ENCODE measurements around the gene TTC7B.

Gene TTC7B

DNA sequence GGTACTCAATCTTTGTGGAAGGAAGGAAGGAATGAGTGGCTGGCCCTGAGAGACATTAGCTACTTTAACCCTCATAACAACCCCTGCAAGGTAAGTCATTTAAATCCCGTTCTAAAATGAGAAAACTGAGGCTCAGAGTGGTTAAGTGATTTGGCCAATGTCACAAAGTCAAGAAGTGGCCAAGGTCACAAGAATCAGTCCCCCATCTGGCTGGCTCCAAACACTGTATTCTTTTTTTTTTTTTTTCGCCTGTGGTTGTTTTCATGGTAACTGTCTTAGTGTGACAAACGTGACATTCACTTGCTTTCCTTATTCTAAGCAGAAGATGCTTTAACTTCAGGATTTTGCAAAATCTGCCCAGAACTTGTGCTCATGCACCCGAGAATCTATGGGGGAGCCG is 2.8 kb downstream of the TTC7B start:
- Histone ChIP-seq H3K4me1 (ENCODE audit: control insufficient read depth, insufficient read depth, low read length) (no peaks in the 10 kb centered on the region), H3K4me3 (ENCODE audit: low read depth, low read length) (no peak overlapping the region), H3K9ac (ENCODE audit: low read depth, low read length) (no peak overlapping the region)

DNA sequence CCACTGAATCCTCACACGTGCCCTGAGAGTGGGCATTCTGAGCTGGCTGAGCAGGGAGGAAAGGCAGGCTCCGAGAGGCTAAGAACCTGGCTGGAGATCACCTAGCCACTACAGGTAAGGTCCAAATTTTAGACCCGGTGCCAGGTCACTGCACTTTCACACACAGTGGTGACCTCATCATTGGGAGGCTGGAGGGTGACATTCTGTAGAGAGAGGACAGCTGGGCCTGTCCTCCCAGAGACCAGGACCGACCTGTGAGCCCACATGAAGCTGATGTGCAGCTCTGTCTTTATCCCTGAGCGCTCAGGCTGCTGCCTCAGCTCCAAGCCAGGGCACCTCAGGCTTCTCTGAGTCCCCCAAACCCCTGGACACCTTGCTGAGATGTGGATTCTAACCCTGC is 4.1 kb downstream of the TTC7B start:
- Histone ChIP-seq H3K9me3 (ENCODE audit: control insufficient read depth, insufficient read depth, low read length) (no peaks in the 10 kb centered on the region), H3K4me1 (ENCODE audit: control insufficient read depth, insufficient read depth, low read length) (no peaks in the 10 kb centered on the region), H3K36me3 (ENCODE audit: control insufficient read depth, insufficient read depth, low read length) (no peaks in the 10 kb centered on the region), H3K27me3 (ENCODE audit: control insufficient read depth, insufficient read depth, low read length) (peaks cover 9% of the 10 kb centered on the region; the same call in 1 of the 2 replicates), H3K4me3 (ENCODE audit: low read depth, low read length) (no peak overlapping the region), H3K9ac (ENCODE audit: low read depth, low read length) (no peak overlapping the region), H3K27ac (ENCODE audit: low read depth, low read length) (no peak overlapping the region)

More for the DNA sequence above, 2.8 kb downstream of the TTC7B start:
- peaks cover 12% of the 10 kb centered on the region; the same call in 1 of the 2 replicates for H3K27me3 ChIP-seq (ENCODE audit: control insufficient read depth, insufficient read depth, low read length)
- no peaks in the 10 kb centered on the region for H3K9me3 ChIP-seq (ENCODE audit: control insufficient read depth, insufficient read depth, low read length)
- no peaks in the 10 kb centered on the region for H3K36me3 ChIP-seq (ENCODE audit: control insufficient read depth, insufficient read depth, low read length)
- no peak overlapping the region for H3K27ac ChIP-seq (ENCODE audit: low read depth, low read length)

DNA sequence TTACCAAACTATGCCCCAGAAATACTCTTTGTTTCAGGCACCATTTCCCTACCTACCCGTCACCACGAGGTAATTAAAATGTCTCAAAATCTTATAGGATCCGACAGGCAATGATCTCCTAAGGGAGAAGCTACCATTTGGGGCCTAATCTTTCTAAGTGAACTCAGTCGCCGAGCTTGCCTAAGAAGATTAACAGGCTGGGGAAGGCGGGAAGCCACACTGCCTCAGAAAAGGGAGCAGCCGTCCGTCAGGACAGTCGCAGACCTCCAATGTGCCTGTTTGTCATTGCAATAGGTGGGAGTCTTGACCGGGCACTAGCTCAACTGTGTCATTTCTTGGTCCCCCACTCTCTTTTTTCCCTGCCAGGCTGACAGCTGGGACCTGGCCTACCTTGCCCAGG is 4.6 kb downstream of the TTC7B start:
- Histone ChIP-seq H3K4me1 (ENCODE audit: control insufficient read depth, insufficient read depth, low read length) (no peaks in the 10 kb centered on the region), H3K9me3 (ENCODE audit: control insufficient read depth, insufficient read depth, low read length) (no peaks in the 10 kb centered on the region), H3K4me3 (ENCODE audit: low read depth, low read length) (no peak overlapping the region), H3K27me3 (ENCODE audit: control insufficient read depth, insufficient read depth, low read length) (0 out of 2 replicates have a peak, but pooled peaks cover 8% of the 10 kb centered on the region), H3K27ac (ENCODE audit: low read depth, low read length) (no peak overlapping the region), H3K9ac (ENCODE audit: low read depth, low read length) (no peak overlapping the region), H3K36me3 (ENCODE audit: control insufficient read depth, insufficient read depth, low read length) (no peaks in the 10 kb centered on the region)

DNA sequence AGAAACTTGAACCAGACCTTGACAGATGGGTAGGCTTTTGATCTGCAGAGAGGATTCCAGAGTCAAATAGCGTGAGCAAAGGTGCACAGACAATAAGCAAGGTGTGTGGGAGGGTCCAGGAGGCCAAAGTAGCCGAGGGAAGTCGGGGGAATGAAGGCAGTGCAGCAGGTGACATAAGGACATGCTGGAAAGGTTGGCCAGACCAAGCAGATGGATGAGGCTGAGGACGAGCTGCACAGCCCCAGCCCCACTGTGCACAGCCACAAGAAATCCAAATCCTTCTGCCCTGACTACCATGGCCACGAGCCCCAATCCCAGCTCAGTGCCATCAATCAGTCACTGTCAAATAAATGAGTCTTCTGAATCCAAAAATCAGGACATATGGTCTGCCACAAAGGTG is 5.4 kb downstream of the TTC7B start:
- H3K4me3 ChIP-seq (ENCODE audit: low read depth, low read length), result no peak overlapping the region
- H3K4me1 ChIP-seq (ENCODE audit: control insufficient read depth, insufficient read depth, low read length), result no peaks in the 10 kb centered on the region
- 0 out of 2 replicates have a peak, but pooled peaks cover 8% of the 10 kb centered on the region for H3K27me3 ChIP-seq (ENCODE audit: control insufficient read depth, insufficient read depth, low read length)
- no peak overlapping the region for H3K27ac ChIP-seq (ENCODE audit: low read depth, low read length)
- no peak overlapping the region for H3K9ac ChIP-seq (ENCODE audit: low read depth, low read length)
- H3K9me3 ChIP-seq (ENCODE audit: control insufficient read depth, insufficient read depth, low read length), result no peaks in the 10 kb centered on the region
- no peaks in the 10 kb centered on the region for H3K36me3 ChIP-seq (ENCODE audit: control insufficient read depth, insufficient read depth, low read length)

DNA sequence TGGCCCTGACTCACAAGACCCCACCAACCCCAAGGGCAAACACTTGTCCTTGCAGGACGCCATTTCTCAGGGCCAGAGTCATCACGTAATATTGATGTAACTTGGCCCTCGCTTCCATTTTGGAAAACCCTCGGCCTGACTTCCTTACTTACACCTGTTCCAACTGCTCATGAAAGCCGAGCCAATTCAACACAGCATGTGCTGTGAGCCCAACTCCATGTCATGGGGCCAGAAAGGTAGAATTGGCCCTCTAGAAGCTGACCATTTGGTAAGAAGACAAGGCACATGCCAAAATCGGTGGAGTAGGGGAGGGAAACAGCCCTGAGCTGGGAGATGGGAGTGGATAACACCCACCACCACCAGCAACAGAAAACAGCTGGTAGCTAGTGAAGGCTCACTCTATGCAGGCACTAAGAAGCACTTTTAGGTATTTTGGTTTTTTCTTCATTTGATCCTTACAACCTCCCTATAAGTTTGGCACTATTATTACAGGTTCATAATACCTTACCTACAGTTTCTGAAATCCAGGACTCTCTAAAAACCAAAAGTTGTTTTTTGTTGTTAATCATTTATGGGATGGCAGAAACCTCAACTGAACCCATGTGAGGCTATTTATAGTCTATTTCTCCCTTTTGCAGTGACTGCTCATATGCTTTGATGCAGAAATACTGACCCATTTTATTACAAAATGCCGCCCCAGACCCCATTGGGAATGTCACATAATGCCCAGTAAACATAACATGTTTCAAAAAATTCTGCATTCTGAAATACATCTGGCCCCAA is 6.5 kb downstream of the TTC7B start:
- no peak overlapping the region for H3K9ac ChIP-seq (ENCODE audit: low read depth, low read length)

DNA sequence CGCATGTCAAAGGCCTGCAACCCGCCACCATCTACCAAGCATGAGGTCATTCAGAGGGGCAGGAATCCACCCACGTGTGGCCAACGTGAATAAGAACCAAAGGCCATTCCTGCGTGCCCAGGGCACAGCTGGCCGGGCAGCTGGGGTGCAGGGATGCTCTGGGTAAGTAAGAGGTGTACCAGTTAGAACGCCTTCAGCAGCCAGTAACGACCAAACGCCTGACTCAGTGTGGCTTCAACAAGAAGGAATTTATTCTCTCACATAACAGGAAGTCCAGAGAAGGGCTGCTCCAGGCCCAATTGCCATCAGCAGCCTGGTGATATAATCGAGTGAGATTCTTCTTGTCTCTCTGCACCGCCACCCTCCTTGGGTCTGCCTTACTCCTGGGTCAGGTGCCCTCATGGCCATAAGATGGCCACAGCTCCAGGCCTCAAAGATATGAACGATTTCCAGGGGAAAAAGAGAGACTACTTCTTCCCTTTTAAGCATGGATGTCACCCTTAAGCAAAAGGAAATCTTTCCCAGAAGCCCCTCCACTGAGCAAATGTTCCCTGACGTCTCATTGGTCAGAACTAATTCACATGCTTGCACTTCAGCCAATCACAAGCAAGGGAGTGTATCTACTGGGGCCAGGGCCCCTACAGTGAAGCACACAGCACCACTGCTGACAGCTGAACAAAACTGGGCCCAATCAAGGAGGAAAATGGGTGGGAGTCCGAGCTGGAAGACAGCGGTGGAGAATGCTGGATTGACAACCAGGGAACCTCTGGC is 7.3 kb downstream of the TTC7B start:
- no peak overlapping the region for H3K9ac ChIP-seq (ENCODE audit: low read depth, low read length)
- no peaks in the 10 kb centered on the region for H3K27me3 ChIP-seq (ENCODE audit: control insufficient read depth, insufficient read depth, low read length)
- no peak overlapping the region for H3K4me3 ChIP-seq (ENCODE audit: low read depth, low read length)
- H3K9me3 ChIP-seq (ENCODE audit: control insufficient read depth, insufficient read depth, low read length), result no peaks in the 10 kb centered on the region
- no peaks in the 10 kb centered on the region for H3K36me3 ChIP-seq (ENCODE audit: control insufficient read depth, insufficient read depth, low read length)
- H3K27ac ChIP-seq (ENCODE audit: low read depth, low read length), result no peak overlapping the region
- H3K4me1 ChIP-seq (ENCODE audit: control insufficient read depth, insufficient read depth, low read length), result no peaks in the 10 kb centered on the region

More for the DNA sequence above, 6.5 kb downstream of the TTC7B start:
- no peak overlapping the region for H3K4me3 ChIP-seq (ENCODE audit: low read depth, low read length)
- H3K4me1 ChIP-seq (ENCODE audit: control insufficient read depth, insufficient read depth, low read length), result no peaks in the 10 kb centered on the region
- no peaks in the 10 kb centered on the region for H3K27me3 ChIP-seq (ENCODE audit: control insufficient read depth, insufficient read depth, low read length)
- H3K9me3 ChIP-seq (ENCODE audit: control insufficient read depth, insufficient read depth, low read length), result no peaks in the 10 kb centered on the region
- no peak overlapping the region for H3K27ac ChIP-seq (ENCODE audit: low read depth, low read length)
- no peaks in the 10 kb centered on the region for H3K36me3 ChIP-seq (ENCODE audit: control insufficient read depth, insufficient read depth, low read length)

DNA sequence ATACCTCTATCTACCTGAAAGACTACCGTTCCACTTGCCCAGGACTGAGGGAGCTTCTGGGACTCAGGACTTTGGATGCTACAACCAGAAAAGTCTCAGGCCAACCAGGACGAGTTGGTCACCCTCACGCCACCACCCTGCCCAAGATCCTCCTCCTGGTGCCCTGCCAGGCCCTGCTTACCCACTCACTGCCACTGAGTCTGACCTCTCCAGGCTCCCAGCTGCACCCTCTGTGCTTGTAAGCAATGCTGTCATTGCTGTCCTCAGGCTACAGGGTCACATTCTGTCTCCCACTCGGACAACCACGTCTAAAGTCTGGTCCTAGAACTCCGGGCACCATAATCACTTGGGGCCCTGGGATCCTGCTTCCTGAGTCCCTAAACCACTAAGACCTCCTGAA is 9.2 kb downstream of the TTC7B start:
- Histone ChIP-seq H3K27me3 (ENCODE audit: control insufficient read depth, insufficient read depth, low read length) (no peaks in the 10 kb centered on the region), H3K4me1 (ENCODE audit: control insufficient read depth, insufficient read depth, low read length) (no peaks in the 10 kb centered on the region), H3K9ac (ENCODE audit: low read depth, low read length) (no peak overlapping the region), H3K4me3 (ENCODE audit: low read depth, low read length) (no peak overlapping the region), H3K27ac (ENCODE audit: low read depth, low read length) (no peak overlapping the region), H3K9me3 (ENCODE audit: control insufficient read depth, insufficient read depth, low read length) (no peaks in the 10 kb centered on the region), H3K36me3 (ENCODE audit: control insufficient read depth, insufficient read depth, low read length) (no peaks in the 10 kb centered on the region)

DNA sequence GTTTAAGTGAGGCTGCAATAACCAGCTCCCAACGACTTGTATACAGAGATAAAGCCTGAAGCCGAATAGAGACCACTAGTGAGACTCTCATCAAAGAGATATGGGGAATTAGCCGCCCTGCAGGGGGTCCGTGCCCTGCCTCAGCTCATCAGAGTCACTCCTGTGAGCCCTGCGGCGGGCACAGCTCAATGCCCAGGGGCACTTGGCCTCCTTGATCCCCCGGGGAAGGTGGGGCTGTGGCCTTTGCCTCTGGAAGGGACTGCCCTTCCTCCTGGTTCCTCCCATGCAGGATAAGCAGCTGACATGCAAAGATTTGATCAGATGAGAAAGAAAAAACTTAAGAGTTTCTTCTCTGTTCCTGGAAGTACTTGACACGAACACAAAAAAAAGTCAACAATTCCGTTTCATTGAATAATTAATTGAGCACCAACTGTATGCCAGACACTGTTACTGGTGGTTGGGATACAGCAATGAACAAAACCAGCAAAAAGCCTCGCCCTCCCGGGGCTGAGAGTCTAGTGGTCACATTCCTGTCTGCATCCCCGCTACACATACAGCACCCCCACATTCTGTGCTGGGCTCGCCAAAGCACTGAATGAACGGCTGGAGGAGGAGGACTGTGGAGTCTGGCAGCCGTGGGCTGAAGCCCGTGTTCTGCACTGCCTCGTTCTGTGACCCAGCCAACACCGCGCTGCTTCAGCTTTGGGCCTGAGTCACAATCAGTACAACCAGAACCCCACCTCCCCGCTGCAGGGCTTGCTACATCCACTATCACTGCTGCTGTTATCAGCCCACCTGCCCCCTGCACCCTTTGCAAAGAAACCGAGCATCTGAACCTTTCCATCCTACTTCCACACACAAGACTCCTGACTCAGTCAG is 10.3 kb downstream of the TTC7B start:
- no peaks in the 10 kb centered on the region for H3K9me3 ChIP-seq (ENCODE audit: control insufficient read depth, insufficient read depth, low read length)
- no peak overlapping the region for H3K27ac ChIP-seq (ENCODE audit: low read depth, low read length)
- H3K9ac ChIP-seq (ENCODE audit: low read depth, low read length), result no peak overlapping the region
- H3K36me3 ChIP-seq (ENCODE audit: control insufficient read depth, insufficient read depth, low read length), result no peaks in the 10 kb centered on the region
- H3K27me3 ChIP-seq (ENCODE audit: control insufficient read depth, insufficient read depth, low read length), result no peaks in the 10 kb centered on the region
- no peak overlapping the region for H3K4me3 ChIP-seq (ENCODE audit: low read depth, low read length)
- no peaks in the 10 kb centered on the region for H3K4me1 ChIP-seq (ENCODE audit: control insufficient read depth, insufficient read depth, low read length)

DNA sequence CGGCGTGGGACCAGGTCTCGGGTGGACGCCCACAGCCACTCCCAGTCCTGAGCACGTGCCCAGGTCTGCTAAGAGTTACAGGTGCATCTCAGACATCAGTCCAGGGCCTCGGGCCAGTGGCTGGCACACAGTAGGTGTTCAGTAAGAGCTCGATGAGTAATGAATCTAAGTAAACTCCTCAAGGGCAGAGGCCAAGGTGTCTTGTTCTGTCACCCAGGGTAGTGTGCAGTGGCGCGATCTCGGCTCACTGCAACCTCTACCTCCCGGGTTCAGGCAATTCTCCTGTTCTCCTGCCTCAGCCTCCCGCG is 11.2 kb downstream of the TTC7B start:
- H3K9me3 ChIP-seq (ENCODE audit: control insufficient read depth, insufficient read depth, low read length), result no peaks in the 10 kb centered on the region
- H3K9ac ChIP-seq (ENCODE audit: low read depth, low read length), result no peak overlapping the region
- no peaks in the 10 kb centered on the region for H3K27me3 ChIP-seq (ENCODE audit: control insufficient read depth, insufficient read depth, low read length)
- H3K36me3 ChIP-seq (ENCODE audit: control insufficient read depth, insufficient read depth, low read length), result no peaks in the 10 kb centered on the region
- H3K4me1 ChIP-seq (ENCODE audit: control insufficient read depth, insufficient read depth, low read length), result no peaks in the 10 kb centered on the region
- H3K4me3 ChIP-seq (ENCODE audit: low read depth, low read length), result no peak overlapping the region
- H3K27ac ChIP-seq (ENCODE audit: low read depth, low read length), result no peak overlapping the region

DNA sequence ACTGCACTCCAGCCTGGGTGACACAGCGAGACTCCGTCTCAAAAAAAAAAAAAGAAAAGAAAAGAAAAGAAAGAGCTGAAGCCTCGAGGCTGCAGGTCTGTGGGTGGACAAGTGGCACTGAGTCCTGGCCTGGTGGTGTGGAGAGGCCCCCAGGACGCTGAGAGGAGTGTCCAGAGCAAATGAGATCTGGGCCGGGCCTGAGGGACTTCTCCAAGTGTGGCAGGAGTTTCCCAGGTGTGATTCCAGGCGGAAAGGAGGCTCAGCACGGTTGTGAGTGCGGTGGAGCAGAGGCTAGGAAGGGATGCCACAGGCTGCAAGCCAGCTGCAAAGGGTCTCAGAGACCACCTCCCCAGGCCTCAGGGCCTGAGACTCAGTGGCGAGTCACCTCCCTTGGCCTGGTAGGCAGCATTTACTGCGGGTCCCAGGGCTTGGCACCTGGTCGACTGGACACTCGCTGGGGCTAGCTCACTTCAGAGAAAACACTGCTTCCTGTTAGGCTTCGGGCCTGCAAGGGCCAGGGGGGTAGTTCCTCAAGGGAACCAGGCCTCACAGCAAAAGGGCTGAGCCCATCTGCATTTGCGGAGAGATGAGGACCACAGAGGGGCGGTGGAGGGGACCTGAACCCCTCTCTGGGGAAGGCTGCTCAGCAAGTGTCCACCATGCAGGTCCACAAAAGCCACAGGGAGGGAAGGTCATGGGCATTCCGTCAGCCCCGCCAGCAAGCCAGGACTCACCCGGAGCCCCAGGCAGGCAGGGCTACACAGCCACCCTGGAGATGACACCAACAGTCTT is 11.7 kb downstream of the TTC7B start:
- Histone ChIP-seq H3K27me3 (ENCODE audit: control insufficient read depth, insufficient read depth, low read length) (no peaks in the 10 kb centered on the region), H3K36me3 (ENCODE audit: control insufficient read depth, insufficient read depth, low read length) (no peaks in the 10 kb centered on the region), H3K4me1 (ENCODE audit: control insufficient read depth, insufficient read depth, low read length) (no peaks in the 10 kb centered on the region), H3K4me3 (ENCODE audit: low read depth, low read length) (no peak overlapping the region), H3K27ac (ENCODE audit: low read depth, low read length) (no peak overlapping the region), H3K9me3 (ENCODE audit: control insufficient read depth, insufficient read depth, low read length) (no peaks in the 10 kb centered on the region), H3K9ac (ENCODE audit: low read depth, low read length) (no peak overlapping the region)

Measured in HUES48 (cell line).